Measurements from ENCODE around the gene ARSG. TPM values are rescaled to one million over a fixed set of nuclear protein-coding genes. Genes with fewer than 3 reads are reported as not detected.

ARSG gene
- total and polyA plus RNA-seq, 2 of the 4 experiments (the other 2 are of a cell fraction): 2.9 to 3.0 TPM

DNA sequence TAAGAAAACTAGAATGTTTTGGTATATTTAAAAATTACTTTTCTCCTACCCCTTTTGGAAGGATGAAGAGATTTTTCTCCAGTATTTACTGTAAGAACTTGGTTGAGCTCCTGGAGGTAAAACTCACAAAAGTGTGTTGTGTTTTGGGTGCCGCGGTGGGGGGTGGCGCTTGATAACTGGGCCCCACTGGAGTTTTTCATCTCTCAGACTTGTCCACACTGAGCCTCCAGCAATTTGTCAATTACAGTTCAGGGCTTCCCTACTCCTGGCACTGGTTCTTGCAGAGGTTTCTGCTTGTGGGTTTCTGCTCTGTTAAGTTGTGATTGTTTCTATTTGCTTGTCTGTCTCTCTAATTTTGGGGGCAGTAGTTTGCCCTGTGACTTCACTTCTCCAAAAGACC, 126.0 kb downstream of the ARSG start:
- Histone ChIP-seq H3K56ac (ENCODE audit: extremely low read depth, insufficient read depth, low read length) (no peak overlapping the region), H3K18ac (ENCODE audit: low read depth, low read length) (no peak overlapping the region), H3K4ac (ENCODE audit: low read depth, low read length) (no peak overlapping the region), H2AK5ac (ENCODE audit: low read depth, low read length) (no peak overlapping the region), H2BK120ac (ENCODE audit: low read depth, low read length) (no peak overlapping the region), H3K9ac (ENCODE audit: low read depth, low read length) (no peak overlapping the region), H2BK15ac (ENCODE audit: low read depth, low read length) (no peak overlapping the region), H3K4me3 (ENCODE audit: insufficient read depth, low read depth, low read length) (no peak overlapping the region), H2AFZ (replicated peaks; ENCODE audit: low read length, poor library complexity) (no peak overlapping the region), H3K27me3 (ENCODE audit: control insufficient read depth, insufficient read depth, low read length) (no peaks in the 10 kb centered on the region), H3K79me1 (ENCODE audit: low read depth in 1 of 2, low read length in 2 of 2) (no peaks in the 10 kb centered on the region), H3K9me3 (ENCODE audit: control insufficient read depth, insufficient read depth, low read length) (peaks cover 7% of the 10 kb centered on the region; the same call in 1 of the 2 replicates), H3K4me2 (ENCODE audit: low read depth, low read length) (no peak overlapping the region), H4K20me1 (ENCODE audit: insufficient read depth, low read length) (no peaks in the 10 kb centered on the region), H3K27ac (ENCODE audit: insufficient read depth, low read length) (no peak overlapping the region), H3K4me1 (ENCODE audit: control insufficient read depth, insufficient read depth, low read length) (no peaks in the 10 kb centered on the region), H4K8ac (ENCODE audit: low read depth in 2 of 2, low read length in 2 of 2) (no peak overlapping the region), H3K23ac (ENCODE audit: low read depth, low read length) (no peak overlapping the region), H3K14ac (replicated peaks; ENCODE audit: low read depth, low read length) (no peak overlapping the region), H3K36me3 (ENCODE audit: control insufficient read depth, insufficient read depth, low read length) (peaks cover 19% of the 10 kb centered on the region), H4K5ac (ENCODE audit: low read depth, low read length) (no peak overlapping the region), H2BK5ac (ENCODE audit: low read depth, low read length, poor library complexity, severe bottlenecking) (no peak overlapping the region), H2AK9ac (replicated peaks; ENCODE audit: low read depth, low read length, poor library complexity) (no peak overlapping the region), H3K9me1 (ENCODE audit: insufficient read depth, low read length) (no peaks in the 10 kb centered on the region; the same call in 1 of the 2 replicates), H4K91ac (ENCODE audit: insufficient read depth, low read depth, low read length) (no peak overlapping the region), H2BK20ac (ENCODE audit: low read depth, low read length) (no peak overlapping the region)
- in situ Hi-C loops (cut with MboI; ENCODE audit: low sequenced_read_pairs): no loop called here
- intact Hi-C loops (cut with micrococcal nuclease): no loop called here
- no peak for ATAC-seq (ENCODE audit: low read depth)
- POLR2A ChIA-PET (ENCODE audit: unreplicated experiment): no interaction called here
- CTCF ChIA-PET: no interaction called here
- dilution Hi-C loops (cut with HindIII; ENCODE audit: low sequenced_read_pairs, unreplicated experiment): no loop called here
- TF ChIP-seq USF2 (IDR thresholded peaks at IDR 0.05; ENCODE audit: low read depth, low read length) (no peak), CHD1 (IDR thresholded peaks at IDR 0.05; ENCODE audit: low read depth, low read length) (no peak), MXI1 (IDR thresholded peaks at IDR 0.05; ENCODE audit: borderline replicate concordance, low read depth, low read length) (no peak), RCOR1 (IDR thresholded peaks at IDR 0.05; ENCODE audit: insufficient replicate concordance, low read length) (no peak), MAZ (IDR thresholded peaks at IDR 0.05; ENCODE audit: borderline replicate concordance, low read depth, low read length) (no peak), RAD21 (IDR thresholded peaks at IDR 0.05; ENCODE audit: low read length) (no peak), CEBPB (IDR thresholded peaks at IDR 0.05; ENCODE audit: low read depth, low read length) (no peak), MAFK (IDR thresholded peaks at IDR 0.05; ENCODE audit: low read depth, low read length) (no peak), RFX5 (IDR thresholded peaks at IDR 0.05; ENCODE audit: low read depth, low read length) (no peak), NFE2L2 (IDR thresholded peaks at IDR 0.05; ENCODE audit: low read depth, low read length) (no peak)
- no TSS peak for BruUV-seq (replicated peaks)
- no peak for DNase-seq
- WGBS, 2 experiments (ENCODE audit: extremely low coverage in 2 of 2, insufficient read length in 1 of 2): no CpG with 5 or more reads among the region's 3 CpGs

All from IMR-90 (cell line).